ENCODE measurements around the gene TTC33. TPM values are rescaled to one million over a fixed set of nuclear protein-coding genes. Genes with fewer than 3 reads are reported as not detected.

Gene TTC33
- polyA plus RNA-seq, 1 donor from 2014 or later = 73.5 TPM

DNA sequence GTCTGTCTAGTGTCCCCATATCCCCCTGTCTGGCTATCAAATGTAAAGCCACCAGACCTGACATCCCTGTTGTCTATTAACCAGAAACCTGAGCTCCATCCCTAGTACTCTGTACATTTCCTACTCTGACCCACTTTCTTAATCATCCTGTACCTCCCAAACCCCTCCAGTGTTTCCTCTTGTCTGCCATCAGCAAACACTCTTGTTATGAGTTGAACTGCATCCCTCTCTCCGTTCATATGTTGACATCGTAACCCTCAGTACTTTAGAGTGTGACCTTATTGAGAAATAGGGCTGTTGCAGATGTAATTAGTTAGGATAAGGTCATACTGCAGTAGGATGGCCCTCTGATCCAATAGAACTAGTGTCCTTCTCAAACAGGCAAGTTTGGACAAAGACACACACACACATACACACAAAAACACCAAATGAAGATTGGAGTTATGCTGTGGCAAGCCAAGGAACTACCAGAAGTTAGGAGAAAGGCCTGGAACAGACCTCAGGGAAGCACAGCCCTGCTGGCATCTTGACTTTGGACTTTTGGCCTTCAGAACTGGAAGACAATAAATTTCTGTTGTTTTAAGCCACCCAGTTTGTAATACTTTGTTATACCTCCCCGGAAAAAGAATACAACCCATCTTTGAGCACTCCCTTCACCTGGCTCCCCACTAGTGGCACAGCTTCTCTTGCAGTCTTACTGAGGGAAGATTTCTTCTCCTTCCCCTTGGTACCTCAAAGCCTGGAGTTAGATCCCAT is 256.1 kb downstream of the TTC33 start (continued):
- TF ChIP-seq, protein P1, sequence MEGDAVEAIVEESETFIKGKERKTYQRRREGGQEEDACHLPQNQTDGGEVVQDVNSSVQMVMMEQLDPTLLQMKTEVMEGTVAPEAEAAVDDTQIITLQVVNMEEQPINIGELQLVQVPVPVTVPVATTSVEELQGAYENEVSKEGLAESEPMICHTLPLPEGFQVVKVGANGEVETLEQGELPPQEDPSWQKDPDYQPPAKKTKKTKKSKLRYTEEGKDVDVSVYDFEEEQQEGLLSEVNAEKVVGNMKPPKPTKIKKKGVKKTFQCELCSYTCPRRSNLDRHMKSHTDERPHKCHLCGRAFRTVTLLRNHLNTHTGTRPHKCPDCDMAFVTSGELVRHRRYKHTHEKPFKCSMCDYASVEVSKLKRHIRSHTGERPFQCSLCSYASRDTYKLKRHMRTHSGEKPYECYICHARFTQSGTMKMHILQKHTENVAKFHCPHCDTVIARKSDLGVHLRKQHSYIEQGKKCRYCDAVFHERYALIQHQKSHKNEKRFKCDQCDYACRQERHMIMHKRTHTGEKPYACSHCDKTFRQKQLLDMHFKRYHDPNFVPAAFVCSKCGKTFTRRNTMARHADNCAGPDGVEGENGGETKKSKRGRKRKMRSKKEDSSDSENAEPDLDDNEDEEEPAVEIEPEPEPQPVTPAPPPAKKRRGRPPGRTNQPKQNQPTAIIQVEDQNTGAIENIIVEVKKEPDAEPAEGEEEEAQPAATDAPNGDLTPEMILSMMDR (IDR thresholded peaks at IDR 0.05; ENCODE audit: poor library complexity, severe bottlenecking) = no peak

DNA sequence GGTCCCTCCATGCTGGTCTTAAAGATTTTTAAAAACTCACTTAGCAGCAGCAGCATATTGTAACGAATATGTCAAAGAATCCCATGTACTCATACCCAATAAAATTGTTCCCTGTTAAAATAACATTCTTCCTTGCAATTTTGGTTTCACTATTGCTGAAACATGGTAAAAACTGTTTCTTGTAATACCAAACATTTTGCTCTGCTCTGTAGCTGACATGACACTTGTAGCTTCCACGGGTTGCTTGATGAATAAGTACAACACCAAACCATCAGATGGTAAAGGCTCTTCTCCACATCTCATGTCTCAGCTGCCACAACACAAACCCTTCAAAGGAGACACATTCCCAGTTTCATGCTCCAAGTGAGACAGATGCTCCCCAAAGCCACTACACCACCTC is 256.8 kb downstream of the TTC33 start:
- no peak overlapping the region for H3K27ac ChIP-seq (ENCODE audit: low read length)
- no peaks in the 10 kb centered on the region for H3K27me3 ChIP-seq (ENCODE audit: insufficient read depth, low read depth, low read length)
- no peaks in the 10 kb centered on the region for H3F3A ChIP-seq (ENCODE audit: insufficient read depth, low read length, poor library complexity, severe bottlenecking)
- H3K9me3 ChIP-seq (ENCODE audit: low read length) = no peaks in the 10 kb centered on the region
- H2AFZ ChIP-seq (ENCODE audit: low read depth, low read length) = no peak overlapping the region
- no peaks in the 10 kb centered on the region for H3K79me2 ChIP-seq (replicated peaks; ENCODE audit: insufficient read depth, low read length)
- no peaks in the 10 kb centered on the region for H3K36me3 ChIP-seq (ENCODE audit: insufficient read depth, low read length)
- no peaks in the 10 kb centered on the region for H3K9me2 ChIP-seq (ENCODE audit: insufficient read depth, low read length)
- H3K4me2 ChIP-seq (ENCODE audit: low read length) = no peak overlapping the region
- no peak overlapping the region for H3K9ac ChIP-seq (ENCODE audit: low read length)
- no peaks in the 10 kb centered on the region for H4K20me1 ChIP-seq (ENCODE audit: insufficient read depth)
- H3K4me3 ChIP-seq (ENCODE audit: low read length) = no peak overlapping the region
- TF ChIP-seq TAF1 (IDR thresholded peaks at IDR 0.05; ENCODE audit: low read depth) (no peak), MXI1 (conservative IDR thresholded peaks at IDR 0.05; ENCODE audit: poor library complexity, severe bottlenecking) (no peak), RAD21 (conservative IDR thresholded peaks at IDR 0.05) (no peak), EZH2 (IDR thresholded peaks at IDR 0.05; ENCODE audit: borderline replicate concordance, insufficient read depth, low read length, poor library complexity, severe bottlenecking) (no peak), POLR2AphosphoS5 (IDR thresholded peaks at IDR 0.05) (no peak), EP300 (conservative IDR thresholded peaks at IDR 0.05; ENCODE audit: poor library complexity, severe bottlenecking) (no peak), SMC3 (conservative IDR thresholded peaks at IDR 0.05; ENCODE audit: poor library complexity) (no peak)
- TF ChIP-seq, protein P2, sequence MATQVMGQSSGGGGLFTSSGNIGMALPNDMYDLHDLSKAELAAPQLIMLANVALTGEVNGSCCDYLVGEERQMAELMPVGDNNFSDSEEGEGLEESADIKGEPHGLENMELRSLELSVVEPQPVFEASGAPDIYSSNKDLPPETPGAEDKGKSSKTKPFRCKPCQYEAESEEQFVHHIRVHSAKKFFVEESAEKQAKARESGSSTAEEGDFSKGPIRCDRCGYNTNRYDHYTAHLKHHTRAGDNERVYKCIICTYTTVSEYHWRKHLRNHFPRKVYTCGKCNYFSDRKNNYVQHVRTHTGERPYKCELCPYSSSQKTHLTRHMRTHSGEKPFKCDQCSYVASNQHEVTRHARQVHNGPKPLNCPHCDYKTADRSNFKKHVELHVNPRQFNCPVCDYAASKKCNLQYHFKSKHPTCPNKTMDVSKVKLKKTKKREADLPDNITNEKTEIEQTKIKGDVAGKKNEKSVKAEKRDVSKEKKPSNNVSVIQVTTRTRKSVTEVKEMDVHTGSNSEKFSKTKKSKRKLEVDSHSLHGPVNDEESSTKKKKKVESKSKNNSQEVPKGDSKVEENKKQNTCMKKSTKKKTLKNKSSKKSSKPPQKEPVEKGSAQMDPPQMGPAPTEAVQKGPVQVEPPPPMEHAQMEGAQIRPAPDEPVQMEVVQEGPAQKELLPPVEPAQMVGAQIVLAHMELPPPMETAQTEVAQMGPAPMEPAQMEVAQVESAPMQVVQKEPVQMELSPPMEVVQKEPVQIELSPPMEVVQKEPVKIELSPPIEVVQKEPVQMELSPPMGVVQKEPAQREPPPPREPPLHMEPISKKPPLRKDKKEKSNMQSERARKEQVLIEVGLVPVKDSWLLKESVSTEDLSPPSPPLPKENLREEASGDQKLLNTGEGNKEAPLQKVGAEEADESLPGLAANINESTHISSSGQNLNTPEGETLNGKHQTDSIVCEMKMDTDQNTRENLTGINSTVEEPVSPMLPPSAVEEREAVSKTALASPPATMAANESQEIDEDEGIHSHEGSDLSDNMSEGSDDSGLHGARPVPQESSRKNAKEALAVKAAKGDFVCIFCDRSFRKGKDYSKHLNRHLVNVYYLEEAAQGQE (IDR thresholded peaks at IDR 0.05; ENCODE audit: borderline replicate concordance) = no peak
- TF ChIP-seq, protein P1 (IDR thresholded peaks at IDR 0.05; ENCODE audit: poor library complexity, severe bottlenecking) = no peak

Data from neural cell (in vitro differentiated cells).